ENCODE data around the gene SPTSSA.
"Not testable (repeated sequence)": the region's sequence is repeated elsewhere in the genome, so short reads cannot be mapped to it uniquely, and the experiment has no call there.

Gene SPTSSA

DNA sequence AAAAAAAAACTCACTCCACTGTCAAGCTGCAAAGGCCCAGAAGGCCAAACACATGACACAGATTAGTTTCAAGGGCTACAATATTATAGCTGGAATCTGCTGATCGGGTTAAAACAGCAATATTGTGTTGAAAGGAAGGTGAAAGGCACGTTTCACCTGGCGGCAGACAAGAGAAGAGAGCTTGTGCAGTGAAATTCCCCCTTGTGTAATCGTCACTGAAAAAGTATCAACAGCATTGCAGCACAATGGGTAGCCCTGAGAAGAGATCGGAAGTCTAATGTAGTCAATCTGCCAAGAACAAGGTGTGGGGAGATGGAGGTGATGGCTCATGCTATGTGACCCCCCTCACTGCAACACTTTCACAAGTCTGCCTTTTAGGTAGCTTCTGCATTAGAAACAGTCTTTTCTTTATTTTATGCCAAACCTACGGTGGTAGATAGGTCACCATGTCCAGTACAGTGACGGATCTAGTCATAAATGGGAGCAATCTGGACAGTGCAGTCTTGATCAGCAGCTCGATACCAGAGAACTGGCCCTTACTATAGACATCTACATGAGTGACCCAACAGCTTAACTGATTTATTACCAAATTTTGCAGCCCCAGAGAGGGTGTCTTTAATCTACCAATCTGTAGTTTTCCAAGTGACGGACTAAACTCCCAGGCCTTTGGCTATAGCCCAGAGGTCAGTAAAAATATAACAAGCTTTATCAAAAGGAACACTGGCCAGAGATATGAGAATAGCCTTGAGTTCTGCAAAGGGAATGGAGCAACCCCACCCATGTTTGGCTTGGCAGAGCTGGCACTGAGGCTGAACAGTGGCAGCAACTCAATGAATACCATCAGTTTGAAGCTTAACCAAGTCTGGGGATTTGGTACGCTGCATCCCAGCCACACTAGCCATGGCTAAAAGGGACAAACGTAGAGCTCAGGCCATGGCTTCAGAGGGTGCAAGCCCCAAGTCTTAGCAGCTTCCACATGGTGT lies 35.4 kb downstream of the SPTSSA start:
- no peak for DNase-seq

DNA sequence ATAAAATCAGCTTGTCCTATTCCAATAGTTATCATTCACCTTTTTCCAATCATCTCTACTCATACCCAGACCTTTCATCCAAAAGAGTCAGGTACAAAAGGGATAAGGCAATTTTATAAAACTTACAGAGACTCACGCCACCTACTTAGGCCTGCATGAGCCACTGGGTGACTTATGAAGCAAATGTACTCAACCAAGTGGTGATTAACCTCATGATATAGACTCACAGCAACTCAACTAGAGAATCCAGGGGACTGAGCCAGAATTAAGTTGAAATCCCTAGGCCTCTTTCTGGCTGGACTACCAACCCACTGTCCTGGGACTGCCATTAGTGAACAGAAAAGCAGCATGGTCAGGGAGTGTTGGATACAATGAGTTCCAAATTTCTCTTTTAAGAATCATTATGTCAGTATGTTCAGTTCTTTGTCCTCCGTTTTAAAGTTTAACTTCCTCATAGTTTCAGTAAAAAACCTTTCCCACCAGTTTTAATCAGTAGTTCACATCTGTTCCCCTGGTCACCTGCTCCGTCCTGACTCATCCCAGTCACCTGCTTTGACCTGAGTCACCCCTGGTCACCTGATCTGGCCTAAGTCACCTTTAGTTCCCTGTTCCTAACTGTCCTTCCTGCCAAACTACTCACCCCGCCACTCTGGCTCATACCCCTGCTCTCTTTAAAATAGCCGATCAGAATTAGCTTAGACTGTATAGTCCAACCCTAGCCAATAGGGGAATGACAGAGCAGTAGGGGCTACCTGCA lies 36.8 kb downstream of the SPTSSA start:
- no peak for DNase-seq

DNA sequence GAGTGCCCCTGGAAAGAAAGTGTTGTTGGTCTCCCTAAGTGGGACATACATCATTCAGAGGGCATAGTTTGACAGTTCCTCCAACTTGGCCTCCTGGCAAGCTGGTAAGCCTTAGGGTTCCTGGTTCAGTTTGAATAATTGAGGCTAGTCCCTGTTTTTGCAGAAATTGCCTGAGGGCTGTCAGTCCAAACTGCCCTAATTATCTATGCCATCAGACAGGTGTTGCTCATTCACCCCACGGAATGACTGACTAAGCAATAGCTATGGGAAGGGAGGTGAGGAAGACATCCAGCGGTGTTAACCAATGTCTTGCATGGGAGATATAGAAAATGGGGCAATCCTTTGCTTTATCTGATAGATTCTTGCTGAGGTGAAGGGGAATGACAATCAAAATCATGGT lies 37.6 kb downstream of the SPTSSA start:
- no peak for DNase-seq

DNA sequence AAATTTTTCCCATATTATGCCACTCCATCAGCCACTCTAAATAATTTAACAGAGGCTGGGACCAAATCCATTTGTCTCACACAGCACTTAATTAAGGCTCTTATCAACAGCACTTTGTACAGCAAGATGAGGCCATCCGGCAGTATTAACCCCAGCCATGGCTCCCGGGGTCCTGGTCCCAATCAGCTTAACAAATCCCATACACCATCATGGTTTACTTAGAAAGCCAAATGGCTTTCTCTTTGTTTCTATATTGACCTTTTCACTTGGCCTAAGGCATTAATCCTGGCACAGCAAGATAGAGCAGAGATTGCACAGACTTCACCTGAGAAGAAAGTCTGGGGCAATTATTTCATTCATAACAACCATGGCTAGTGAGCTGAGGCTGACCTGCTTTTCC lies 38.6 kb downstream of the SPTSSA start:
- DNase-seq: no peak

DNA sequence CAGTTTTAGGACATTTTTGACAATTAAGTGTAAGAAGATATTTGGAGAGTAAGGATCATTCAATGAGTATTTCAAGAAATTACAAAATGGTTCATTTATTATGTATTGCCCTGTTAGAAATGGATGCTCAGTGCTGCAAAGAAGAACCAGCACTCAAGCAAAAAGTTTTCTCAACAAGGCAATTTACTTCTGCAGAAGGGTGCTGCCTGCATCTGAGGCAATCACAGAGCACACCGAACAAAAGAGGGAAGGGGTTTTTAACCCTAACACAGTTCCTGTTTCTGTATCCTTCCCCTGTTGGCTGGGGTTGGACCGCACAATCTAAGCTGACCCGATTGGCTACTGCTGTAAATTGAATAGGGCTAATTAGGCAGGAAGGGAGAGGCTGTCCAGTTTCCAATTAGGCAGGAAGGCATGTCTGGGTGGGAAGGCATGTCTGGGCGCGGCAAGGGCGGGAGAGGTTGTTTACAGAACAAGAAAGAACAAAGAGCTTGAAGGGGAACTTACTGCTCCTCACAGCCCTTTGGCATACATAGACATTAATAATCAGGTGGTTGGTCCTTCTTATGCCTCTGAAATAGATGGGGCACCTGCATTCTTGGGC lies 41.4 kb downstream of the SPTSSA start:
- no peak for DNase-seq

DNA sequence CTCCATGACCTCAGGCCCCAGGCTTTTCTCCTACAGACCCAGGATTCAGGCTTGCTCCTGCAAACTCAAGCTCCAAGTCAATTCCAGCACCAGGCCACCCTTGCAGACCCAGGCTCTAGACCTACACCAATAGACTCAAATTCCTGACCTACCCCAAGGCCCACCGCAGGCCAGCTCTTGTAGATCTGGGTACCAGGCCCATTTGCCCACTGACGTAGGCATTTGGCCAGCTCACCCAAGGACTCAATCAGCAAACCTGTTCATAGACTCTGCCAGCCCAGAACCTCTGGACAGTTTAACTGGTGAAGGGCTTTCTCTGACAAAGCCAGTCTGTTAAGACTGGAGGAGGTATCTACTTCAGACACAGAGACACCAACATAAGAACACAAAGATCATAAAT lies 52.3 kb downstream of the SPTSSA start:
- DNase-seq: no peak

DNA sequence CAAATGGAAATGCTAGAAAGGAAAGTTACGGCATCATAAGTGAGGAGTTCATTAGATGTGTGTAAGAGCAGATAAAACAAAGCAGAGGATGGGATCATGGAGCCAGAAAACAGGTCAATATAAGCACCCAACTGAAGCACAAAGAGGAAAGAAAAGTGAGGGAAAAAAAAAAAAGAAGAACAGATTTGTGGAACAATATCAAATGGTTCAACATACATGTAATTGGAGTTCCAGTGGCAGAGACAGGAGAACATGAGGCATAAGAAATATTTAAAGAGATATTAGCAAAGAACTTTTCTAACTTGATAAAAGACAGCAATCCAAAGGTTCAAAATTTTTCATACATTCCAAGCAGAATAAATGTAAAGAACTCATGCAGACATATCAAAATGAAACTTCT lies 54.1 kb downstream of the SPTSSA start:
- no peak for DNase-seq

DNA sequence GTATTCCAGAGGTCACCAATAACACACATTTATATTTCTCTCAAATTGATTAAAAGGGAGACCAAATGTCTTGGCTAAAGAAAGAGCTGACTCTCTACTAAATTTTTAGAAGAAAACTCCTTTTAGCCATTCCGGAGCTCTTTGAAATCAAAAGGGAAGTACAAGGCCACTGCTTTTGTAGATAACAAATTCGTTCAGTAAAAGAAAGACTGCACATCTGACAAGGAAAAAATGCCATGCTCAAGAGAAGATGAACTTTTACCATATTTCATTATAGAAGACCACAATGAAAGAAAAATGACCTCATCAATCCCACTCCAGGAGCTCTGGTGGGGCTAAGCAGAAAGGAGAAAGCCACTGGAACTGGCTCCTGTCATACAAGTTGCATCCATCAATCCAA lies 57.6 kb downstream of the SPTSSA start:
- no peak for DNase-seq

DNA sequence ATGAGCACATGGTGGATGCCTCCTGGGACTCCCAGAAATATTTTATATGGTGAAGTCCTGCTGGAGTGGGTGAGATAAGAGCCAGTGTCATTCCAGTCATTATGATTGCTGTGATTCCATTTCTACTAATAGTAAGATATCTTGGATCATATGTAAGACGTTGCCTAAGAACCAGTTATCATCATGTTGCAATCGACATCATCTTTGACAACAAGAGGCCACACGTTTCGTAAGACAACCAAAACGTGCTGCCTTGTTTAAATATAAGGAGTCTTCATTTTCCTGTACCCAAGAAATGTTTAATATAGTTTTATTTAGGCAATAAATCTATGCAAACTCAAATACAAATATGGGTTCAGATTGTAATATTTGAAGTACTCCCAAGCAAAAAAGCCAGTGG lies 58.4 kb downstream of the SPTSSA start:
- DNase-seq: no peak

DNA sequence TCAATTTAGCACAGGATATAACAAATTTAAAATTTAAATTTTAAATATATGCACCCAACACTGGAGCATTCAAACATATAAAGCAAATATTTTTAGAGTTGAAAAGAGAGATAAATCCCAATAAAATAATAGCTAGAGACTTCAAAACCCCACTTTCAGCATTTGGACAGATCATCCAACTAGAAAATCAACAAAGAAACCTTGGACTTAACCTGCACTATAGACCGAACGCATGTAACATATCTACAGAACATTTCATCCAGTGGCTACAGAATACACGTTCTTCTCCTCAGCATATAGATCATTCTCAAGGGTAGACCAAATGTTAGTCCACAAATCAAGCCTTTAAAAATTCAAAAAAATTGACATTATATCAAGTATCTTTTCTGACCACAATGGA lies 64.0 kb downstream of the SPTSSA start:
- DNase-seq: no peak

DNA sequence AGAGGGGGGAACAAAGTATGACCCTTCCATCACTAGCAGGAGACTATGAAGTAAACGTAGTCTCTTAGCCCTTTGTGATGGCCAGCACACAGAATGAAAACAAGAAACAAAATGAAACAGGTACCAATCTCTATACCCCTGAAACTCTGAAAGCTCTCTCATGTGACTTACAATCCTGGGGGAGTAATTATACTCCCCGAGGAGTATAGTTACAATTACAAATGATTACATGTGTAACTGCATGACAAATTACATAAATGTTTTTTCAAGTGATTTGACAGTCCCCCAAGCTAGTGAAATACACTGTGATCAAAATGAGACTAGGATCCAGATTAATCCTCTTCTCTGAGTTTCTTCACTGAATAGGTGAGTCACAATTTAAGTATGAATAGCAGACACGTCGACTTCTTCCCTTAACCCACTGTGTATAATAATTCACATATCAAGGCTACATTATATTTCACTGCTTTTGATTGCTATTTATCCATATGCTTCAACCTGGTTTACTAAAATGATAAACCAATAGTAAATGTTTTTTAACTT lies 74.0 kb downstream of the SPTSSA start:
- no peak for DNase-seq

DNA sequence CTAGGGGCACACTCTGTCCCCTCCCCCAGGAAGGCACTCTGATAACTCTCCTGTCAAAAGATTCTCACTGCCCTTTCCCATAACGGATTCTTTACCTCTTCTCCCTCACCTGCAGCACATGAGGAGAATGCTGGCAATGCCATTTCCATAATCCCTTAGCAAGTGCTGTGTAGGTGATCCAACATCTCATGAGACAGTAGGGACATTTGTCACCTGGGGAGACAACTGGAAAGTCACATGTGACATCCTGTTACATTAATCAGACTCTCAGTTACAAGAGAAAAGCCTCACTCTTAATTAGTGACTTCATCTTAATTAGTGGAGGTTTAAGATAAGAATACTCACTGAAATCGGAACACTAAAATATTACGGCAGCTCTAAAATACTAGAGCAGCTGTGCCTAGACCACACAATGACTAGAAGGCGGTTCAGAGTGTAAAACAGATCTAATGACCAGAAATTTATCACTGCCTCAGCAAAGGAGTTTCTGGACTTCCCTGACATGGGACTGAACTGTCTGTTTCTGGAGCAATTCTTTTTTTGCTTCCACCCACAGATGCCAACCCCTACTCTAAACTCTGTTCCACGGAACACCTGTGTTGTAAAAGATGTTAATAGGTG lies 75.1 kb downstream of the SPTSSA start:
- DNase-seq: no peak

DNA sequence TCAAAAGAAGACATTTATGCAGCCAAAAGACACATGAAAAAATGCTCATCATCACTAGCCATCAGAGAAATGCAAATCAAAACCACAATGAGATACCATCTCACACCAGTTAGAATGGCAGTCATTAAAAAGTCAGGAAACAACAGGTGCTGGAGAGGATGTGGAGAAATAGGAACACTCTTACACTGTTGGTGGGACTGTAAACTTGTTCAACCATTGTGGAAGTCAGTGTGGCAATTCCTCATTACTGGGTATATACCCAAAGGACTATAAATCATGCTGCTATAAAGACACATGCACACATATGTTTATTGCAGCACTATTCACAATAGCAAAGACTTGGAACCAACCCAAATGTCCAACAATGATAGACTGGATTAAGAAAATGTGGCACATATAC lies 76.2 kb downstream of the SPTSSA start:
- not testable (repeated sequence) for DNase-seq

DNA sequence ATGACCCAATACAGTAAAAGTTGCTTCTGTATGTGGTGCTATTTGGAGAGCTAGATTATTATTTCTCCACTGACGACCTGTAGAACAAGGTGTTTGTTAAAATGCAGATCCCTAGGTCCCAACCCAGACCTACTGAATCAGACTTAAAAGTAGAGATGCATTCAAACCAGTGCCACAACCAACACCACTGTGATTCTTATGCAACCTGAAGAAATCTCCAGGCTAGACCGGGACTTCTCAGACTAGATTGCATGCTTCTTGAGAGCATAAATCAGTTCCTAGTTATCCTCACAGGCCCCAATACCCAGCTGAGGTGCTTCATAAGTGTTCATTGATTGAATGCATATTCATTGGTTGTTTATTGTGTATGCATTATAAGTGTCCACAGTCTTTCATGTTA lies 78.2 kb downstream of the SPTSSA start:
- DNase-seq: no peak
